ENCODE measurements around the gene KIF6.

Gene KIF6

GRCh38 chr6:39471954-39472659 lies 253.1 kb downstream of the KIF6 start:
- Mint-ChIP-seq H3K4me1 (ENCODE audit: low read depth in 2 of 2) (peaks cover 0 to 2% of the 10 kb centered on the region in 2 donors), H3K27me3 (no peaks in the 10 kb centered on the region), H3K36me3 (ENCODE audit: insufficient read depth) (no peaks in the 10 kb centered on the region), H3K27ac (peak overlapping the region in 1 of 2 donors; percentile 0), H3K9me3 (peaks cover 0 to 2% of the 10 kb centered on the region in 2 donors), H3K4me3 (no peak overlapping the region)
- DNase-seq (no peak), ATAC-seq (replicated peaks) (no peak)

DNA sequence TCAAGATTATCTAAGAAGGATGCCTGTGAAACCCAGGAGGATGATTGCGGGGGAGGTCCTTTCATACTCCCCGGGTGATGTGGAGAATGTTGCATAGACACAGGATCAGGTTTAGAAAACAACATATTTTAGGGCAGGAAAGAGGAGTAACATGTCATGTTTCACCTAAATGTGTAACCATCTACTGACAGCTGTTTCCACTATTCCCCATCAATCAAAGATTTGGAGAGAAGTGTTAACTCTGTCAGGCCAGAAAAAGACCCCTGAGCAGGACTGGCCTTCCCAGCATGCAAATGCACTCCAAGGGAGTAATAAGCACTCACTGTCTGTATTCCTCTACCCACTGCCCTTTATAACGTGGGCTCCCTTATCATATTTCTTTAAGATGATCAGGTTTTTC lies 254.7 kb downstream of the KIF6 start:
- no peak for ATAC-seq (replicated peaks)
- peaks cover 0 to 4% of the 10 kb centered on the region in 2 donors for H3K9me3 Mint-ChIP-seq
- no peak overlapping the region for H3K27ac Mint-ChIP-seq
- H3K27me3 Mint-ChIP-seq, result peaks cover 6 to 9% of the 10 kb centered on the region in 2 donors
- H3K36me3 Mint-ChIP-seq (ENCODE audit: insufficient read depth), result no peaks in the 10 kb centered on the region
- DNase-seq, result no peak
- peaks cover 0 to 2% of the 10 kb centered on the region in 2 donors for H3K4me1 Mint-ChIP-seq (ENCODE audit: low read depth in 2 of 2)
- H3K4me3 Mint-ChIP-seq, result no peak overlapping the region

GRCh38 chr6:39468385-39468784 lies 256.8 kb downstream of the KIF6 start:
- peaks cover 0 to 2% of the 10 kb centered on the region in 2 donors for H3K4me1 Mint-ChIP-seq (ENCODE audit: low read depth in 2 of 2)
- peaks cover 0 to 4% of the 10 kb centered on the region in 2 donors for H3K9me3 Mint-ChIP-seq
- no peaks in the 10 kb centered on the region for H3K36me3 Mint-ChIP-seq (ENCODE audit: insufficient read depth)
- no peak overlapping the region for H3K27ac Mint-ChIP-seq
- ATAC-seq (replicated peaks), result no peak
- no peak for DNase-seq
- no peak overlapping the region for H3K4me3 Mint-ChIP-seq
- peaks cover 11 to 15% of the 10 kb centered on the region in 2 donors for H3K27me3 Mint-ChIP-seq

GRCh38 chr6:39466631-39467030 lies 258.6 kb downstream of the KIF6 start:
- Mint-ChIP-seq H3K27me3 (peaks cover 15 to 16% of the 10 kb centered on the region in 2 donors), H3K36me3 (ENCODE audit: insufficient read depth) (no peaks in the 10 kb centered on the region), H3K27ac (no peak overlapping the region), H3K4me3 (no peak overlapping the region), H3K9me3 (peaks cover 0 to 4% of the 10 kb centered on the region in 2 donors), H3K4me1 (ENCODE audit: low read depth in 2 of 2) (no peaks in the 10 kb centered on the region)
- ATAC-seq (replicated peaks) (no peak), DNase-seq (no peak)

GRCh38 chr6:39465539-39465938 lies 259.7 kb downstream of the KIF6 start:
- Mint-ChIP-seq H3K4me1 (ENCODE audit: low read depth in 2 of 2) (no peaks in the 10 kb centered on the region), H3K36me3 (ENCODE audit: insufficient read depth) (no peaks in the 10 kb centered on the region), H3K27ac (no peak overlapping the region), H3K27me3 (peaks cover 15 to 16% of the 10 kb centered on the region in 2 donors), H3K9me3 (peaks cover 0 to 4% of the 10 kb centered on the region in 2 donors), H3K4me3 (no peak overlapping the region)
- ATAC-seq (replicated peaks) (no peak), DNase-seq (no peak)

GRCh38 chr6:39464067-39464466 lies 261.1 kb downstream of the KIF6 start:
- H3K27ac Mint-ChIP-seq, result no peak overlapping the region
- ATAC-seq (replicated peaks) (no peak), DNase-seq (no peak)
- no peaks in the 10 kb centered on the region for H3K4me1 Mint-ChIP-seq (ENCODE audit: low read depth in 2 of 2)
- peaks cover 15 to 16% of the 10 kb centered on the region in 2 donors for H3K27me3 Mint-ChIP-seq
- no peaks in the 10 kb centered on the region for H3K36me3 Mint-ChIP-seq (ENCODE audit: insufficient read depth)
- no peak overlapping the region for H3K4me3 Mint-ChIP-seq
- peaks cover 0 to 4% of the 10 kb centered on the region in 2 donors for H3K9me3 Mint-ChIP-seq

DNA sequence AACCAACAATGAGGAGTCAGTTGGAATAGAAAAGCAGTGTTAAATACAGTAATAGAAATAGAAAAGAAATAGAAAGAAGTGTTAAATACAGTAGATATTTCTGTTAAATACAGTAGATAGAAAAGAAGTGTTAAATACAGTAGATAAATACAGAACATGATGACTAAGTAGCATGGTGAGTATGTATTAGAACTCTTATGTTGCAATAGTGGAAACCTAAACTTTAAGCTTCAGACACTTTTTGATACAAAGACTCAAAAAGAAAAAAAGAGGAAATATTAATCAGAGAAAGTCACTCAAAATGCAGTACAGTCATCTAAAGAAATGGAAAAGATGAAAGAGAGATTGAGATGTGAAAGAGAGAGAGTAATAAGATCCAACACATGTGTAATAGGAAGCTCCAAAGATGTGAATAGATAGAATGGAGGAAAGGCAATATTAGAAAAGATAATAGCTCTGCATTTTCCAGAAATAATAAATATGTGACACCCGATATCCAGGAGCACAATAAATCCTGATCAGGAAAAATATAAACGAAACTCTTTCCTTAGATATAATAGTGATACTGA lies 271.2 kb downstream of the KIF6 start:
- Mint-ChIP-seq H3K27ac (no peak overlapping the region), H3K4me3 (no peak overlapping the region), H3K27me3 (peaks cover 34 to 40% of the 10 kb centered on the region in 2 donors), H3K4me1 (ENCODE audit: low read depth in 2 of 2) (no peaks in the 10 kb centered on the region), H3K36me3 (ENCODE audit: insufficient read depth) (no peaks in the 10 kb centered on the region), H3K9me3 (peaks cover 2 to 8% of the 10 kb centered on the region in 2 donors)
- ATAC-seq (replicated peaks), result no peak
- no peak for DNase-seq

DNA sequence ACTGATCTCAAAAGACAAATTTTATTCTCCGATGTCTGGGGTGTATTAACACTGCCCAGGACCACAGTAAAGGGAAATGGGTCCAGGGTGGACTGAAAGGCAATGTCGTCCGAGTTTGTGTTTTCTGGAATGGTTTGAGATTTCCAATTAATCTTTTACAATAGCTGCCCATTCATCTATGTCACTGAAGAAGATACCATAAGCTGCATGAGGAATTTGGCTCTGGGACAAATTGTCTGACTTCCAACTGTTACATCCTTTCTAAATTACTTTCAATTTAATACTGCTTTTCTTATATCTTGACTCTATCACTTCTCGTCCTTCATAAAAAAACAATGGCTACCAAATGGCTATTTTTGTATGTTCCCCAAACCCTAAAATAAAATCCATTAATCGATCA lies 272.0 kb downstream of the KIF6 start:
- Mint-ChIP-seq H3K27ac (no peak overlapping the region), H3K4me1 (ENCODE audit: low read depth in 2 of 2) (no peaks in the 10 kb centered on the region), H3K4me3 (no peak overlapping the region), H3K36me3 (ENCODE audit: insufficient read depth) (no peaks in the 10 kb centered on the region), H3K9me3 (peaks cover 2 to 8% of the 10 kb centered on the region in 2 donors), H3K27me3 (peaks cover 42 to 48% of the 10 kb centered on the region in 2 donors)
- DNase-seq, result no peak
- ATAC-seq (replicated peaks), result no peak

DNA sequence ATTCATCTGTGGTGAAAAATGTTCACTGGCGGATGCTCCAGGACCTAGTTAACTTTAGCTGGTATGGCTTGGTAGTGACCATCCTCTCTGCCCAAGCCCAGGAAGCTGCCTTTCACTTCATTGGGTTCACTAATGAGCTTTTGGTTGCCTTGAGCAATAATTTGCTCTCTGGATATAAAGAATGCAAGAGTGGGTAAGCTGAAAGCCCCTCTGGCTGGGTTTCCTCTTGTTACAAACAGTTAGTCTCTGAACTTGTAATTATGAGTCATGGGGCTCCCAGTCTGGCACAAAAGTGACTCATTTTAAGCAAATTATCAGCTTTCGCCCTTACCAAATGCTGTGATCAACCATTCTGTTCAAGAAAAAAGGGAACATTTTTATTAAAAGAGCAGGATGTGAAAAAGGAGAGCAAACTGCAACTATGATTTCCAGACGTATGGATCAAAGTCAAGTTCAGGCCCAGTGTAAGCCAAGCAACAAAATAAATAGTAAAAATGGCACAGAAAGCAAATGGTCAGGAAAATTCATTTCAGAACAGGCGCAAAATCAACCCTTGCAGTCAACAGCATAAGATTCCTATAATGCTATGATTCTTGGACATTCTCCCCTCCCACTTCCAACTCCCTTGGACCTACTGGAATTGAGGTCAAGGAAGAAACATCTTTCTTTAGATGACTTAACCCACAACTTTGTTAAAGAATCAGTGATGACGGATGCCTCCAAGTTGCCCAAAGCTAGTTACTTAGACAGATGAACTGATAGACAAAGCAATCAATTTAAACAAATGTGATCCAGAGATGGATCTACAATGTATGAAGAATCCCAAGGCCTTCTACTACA lies 272.7 kb downstream of the KIF6 start:
- no peak for ATAC-seq (replicated peaks)
- H3K4me3 Mint-ChIP-seq, result no peak overlapping the region
- no peak for DNase-seq
- H3K36me3 Mint-ChIP-seq (ENCODE audit: insufficient read depth), result no peaks in the 10 kb centered on the region
- H3K27ac Mint-ChIP-seq, result no peak overlapping the region
- peaks cover 2 to 8% of the 10 kb centered on the region in 2 donors for H3K9me3 Mint-ChIP-seq
- peaks cover 50 to 53% of the 10 kb centered on the region in 2 donors for H3K27me3 Mint-ChIP-seq
- H3K4me1 Mint-ChIP-seq (ENCODE audit: low read depth in 2 of 2), result no peaks in the 10 kb centered on the region

DNA sequence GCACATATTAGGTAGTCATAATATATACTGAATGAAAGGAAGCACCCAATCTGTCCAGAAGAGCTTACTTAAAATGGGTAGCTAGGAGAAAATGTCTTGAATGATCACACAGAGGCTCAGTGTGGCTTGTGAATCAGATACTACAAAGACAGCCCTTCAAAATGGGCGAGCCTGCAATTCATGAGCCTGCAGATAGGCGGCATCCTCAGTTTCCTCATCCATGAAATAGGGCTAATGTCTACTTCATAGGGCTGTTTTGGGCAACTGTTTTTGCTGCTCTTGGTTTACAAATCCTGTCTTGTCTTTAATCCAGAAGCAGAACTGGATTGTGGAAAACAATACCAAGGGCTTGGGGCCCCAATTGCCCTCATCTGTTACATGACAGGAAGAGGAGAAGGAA lies 273.4 kb downstream of the KIF6 start:
- Mint-ChIP-seq H3K36me3 (ENCODE audit: insufficient read depth) (no peaks in the 10 kb centered on the region), H3K4me3 (no peak overlapping the region), H3K27me3 (peaks cover 57 to 59% of the 10 kb centered on the region in 2 donors), H3K9me3 (peaks cover 2 to 8% of the 10 kb centered on the region in 2 donors), H3K4me1 (ENCODE audit: low read depth in 2 of 2) (no peaks in the 10 kb centered on the region), H3K27ac (no peak overlapping the region)
- ATAC-seq (replicated peaks) (no peak), DNase-seq (no peak)

GRCh38 chr6:39449022-39449421 lies 276.2 kb downstream of the KIF6 start:
- Mint-ChIP-seq H3K27ac (no peak overlapping the region), H3K36me3 (ENCODE audit: insufficient read depth) (no peaks in the 10 kb centered on the region), H3K4me1 (ENCODE audit: low read depth in 2 of 2) (no peaks in the 10 kb centered on the region), H3K4me3 (no peak overlapping the region), H3K9me3 (peaks cover 2 to 3% of the 10 kb centered on the region in 2 donors), H3K27me3 (peaks cover 61 to 73% of the 10 kb centered on the region in 2 donors)
- DNase-seq (no peak), ATAC-seq (replicated peaks) (no peak)

DNA sequence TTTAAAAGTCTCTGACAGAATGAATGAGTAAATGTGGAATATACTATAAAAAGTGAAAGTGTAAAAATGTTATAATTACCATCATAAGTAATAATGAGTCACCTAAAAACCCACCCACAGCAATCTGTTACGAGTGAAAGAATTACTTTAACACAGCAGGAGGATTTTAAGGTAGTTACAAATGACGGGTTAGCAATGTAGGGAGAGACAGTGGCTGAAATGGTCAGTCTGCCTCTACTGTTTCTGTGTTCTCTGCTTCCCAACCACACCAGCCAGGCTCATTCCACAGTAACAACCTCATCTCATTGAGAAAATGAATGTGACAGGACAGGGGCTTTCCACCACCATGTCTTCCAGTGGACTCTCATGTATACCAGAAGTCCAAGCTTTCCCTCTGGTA lies 278.3 kb downstream of the KIF6 start:
- Mint-ChIP-seq H3K4me1 (ENCODE audit: low read depth in 2 of 2) (no peaks in the 10 kb centered on the region), H3K36me3 (ENCODE audit: insufficient read depth) (no peaks in the 10 kb centered on the region), H3K9me3 (no peaks in the 10 kb centered on the region), H3K27me3 (peaks cover 45 to 60% of the 10 kb centered on the region in 2 donors), H3K27ac (no peak overlapping the region), H3K4me3 (no peak overlapping the region)
- DNase-seq (no peak), ATAC-seq (replicated peaks) (no peak)

DNA sequence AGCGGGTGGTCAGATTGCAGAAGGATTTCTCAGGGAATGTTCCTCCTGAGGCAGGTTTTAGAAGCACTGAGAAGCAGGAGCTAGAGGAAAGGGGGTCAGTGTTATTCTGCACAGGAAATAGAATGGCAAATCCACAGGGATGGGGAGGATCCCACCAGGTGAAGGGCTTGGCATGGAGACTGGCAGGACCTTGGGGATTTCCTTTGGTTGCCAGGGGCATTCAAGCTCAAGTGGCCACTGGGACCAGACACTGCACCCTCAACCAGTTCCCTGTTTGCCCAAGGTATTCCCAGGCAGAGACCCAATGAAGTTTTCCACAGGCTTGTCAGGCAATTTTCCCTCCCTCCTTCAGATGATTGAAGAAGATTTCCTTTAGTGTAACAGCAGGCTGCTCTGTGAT lies 279.5 kb downstream of the KIF6 start:
- Mint-ChIP-seq H3K9me3 (no peaks in the 10 kb centered on the region), H3K27me3 (peaks cover 35 to 54% of the 10 kb centered on the region in 2 donors), H3K27ac (no peak overlapping the region), H3K4me3 (no peak overlapping the region), H3K36me3 (ENCODE audit: insufficient read depth) (no peaks in the 10 kb centered on the region), H3K4me1 (ENCODE audit: low read depth in 2 of 2) (no peaks in the 10 kb centered on the region)
- no peak for ATAC-seq (replicated peaks)
- no peak for DNase-seq

Data from effector memory CD8-positive, alpha-beta T cell (primary cell).